Mesendoderm (in vitro differentiated cells): ENCODE measurements around the gene SPESP1.

Experiments used
- DNase-seq: peaks from one replicate; pipeline ENCODE4 v3.0.0; 2013
- H2AK5ac ChIP-seq: 2 replicates; pipeline ENCODE4 v1.6.1; 2013; ENCODE audit warnings: low read length, inconsistent platforms
- H2BK120ac ChIP-seq: 2 replicates; pipeline ENCODE4 v1.6.1; 2013; ENCODE audit warnings: low read depth, mild to moderate bottlenecking, low read length, moderate library complexity, mixed read lengths
- H2BK15ac ChIP-seq: replicated peaks from 2 replicates; pipeline ENCODE4 v1.6.1; 2013; ENCODE audit warnings: low read depth, mild to moderate bottlenecking, moderate library complexity
- H2BK5ac ChIP-seq: 2 replicates; pipeline ENCODE4 v1.6.1; 2013; ENCODE audit warnings: low read length, inconsistent platforms
- H3K18ac ChIP-seq: 2 replicates; pipeline ENCODE4 v1.6.1; 2013; ENCODE audit warnings: mild to moderate bottlenecking, low read length, mixed read lengths
- H3K23ac ChIP-seq: one replicate; pipeline ENCODE4 v1.6.1; 2013; ENCODE audit warnings: low read length
- H3K27ac ChIP-seq: 2 replicates; pipeline ENCODE4 v1.5.1; 2013; ENCODE audit warnings: low read depth, mild to moderate bottlenecking, inconsistent platforms, low read length, moderate library complexity
- H3K27me3 ChIP-seq: 2 replicates; pipeline ENCODE4 v1.6.1; 2013; ENCODE audit warnings: low read length, control low read depth, mild to moderate bottlenecking, inconsistent platforms; ENCODE audit not compliant: insufficient read depth, poor library complexity
- H3K36me3 ChIP-seq: 2 replicates; pipeline ENCODE4 v1.6.1; 2013; ENCODE audit warnings: low read length, inconsistent platforms; ENCODE audit not compliant: control insufficient read depth, insufficient read depth
- H3K4ac ChIP-seq: one replicate; pipeline ENCODE4 v1.6.1; 2013; ENCODE audit warnings: low read depth, mild to moderate bottlenecking, low read length, moderate library complexity
- H3K4me1 ChIP-seq: 2 replicates; pipeline ENCODE4 v1.6.1; 2013; ENCODE audit warnings: low read depth, low read length, inconsistent platforms; ENCODE audit not compliant: control insufficient read depth
- H3K4me2 ChIP-seq: 2 replicates; pipeline ENCODE4 v1.6.1; 2013; ENCODE audit warnings: low read length
- H3K4me3 ChIP-seq: 2 replicates; pipeline ENCODE4 v1.5.1; 2013; ENCODE audit warnings: mild to moderate bottlenecking, low read length
- H3K56ac ChIP-seq: one replicate; pipeline ENCODE4 v1.6.1; 2013; ENCODE audit warnings: low read length
- H3K79me1 ChIP-seq: 2 replicates; pipeline ENCODE4 v1.6.1; 2013; ENCODE audit warnings: low read length, inconsistent platforms
- H3K79me2 ChIP-seq: 2 replicates; pipeline ENCODE4 v1.6.1; 2013; ENCODE audit warnings: mild to moderate bottlenecking, low read length; ENCODE audit not compliant: control insufficient read depth, insufficient read depth
- H3K9ac ChIP-seq: 2 replicates; pipeline ENCODE4 v1.6.1; 2013; ENCODE audit warnings: low read length, inconsistent platforms
- H4K5ac ChIP-seq: one replicate; pipeline ENCODE4 v1.6.1; 2013; ENCODE audit warnings: low read length
- H4K8ac ChIP-seq: one replicate; pipeline ENCODE4 v1.6.1; 2013; ENCODE audit warnings: low read depth, mild to moderate bottlenecking, control low read depth, low read length, moderate library complexity
- WGBS: extraction: QIAGEN DNeasy Blood & Tissue Kit; methylation state at CpG from one replicate; pipeline ENCODE4 v1.1.7; 2013; ENCODE audit warnings: low lambda C conversion rate, missing lambda C conversion rate; ENCODE audit not compliant: insufficient coverage; ENCODE audit errors: extremely low coverage; 5-methylcytosine and 5-hydroxymethylcytosine counted together

SPESP1 gene

DNA sequence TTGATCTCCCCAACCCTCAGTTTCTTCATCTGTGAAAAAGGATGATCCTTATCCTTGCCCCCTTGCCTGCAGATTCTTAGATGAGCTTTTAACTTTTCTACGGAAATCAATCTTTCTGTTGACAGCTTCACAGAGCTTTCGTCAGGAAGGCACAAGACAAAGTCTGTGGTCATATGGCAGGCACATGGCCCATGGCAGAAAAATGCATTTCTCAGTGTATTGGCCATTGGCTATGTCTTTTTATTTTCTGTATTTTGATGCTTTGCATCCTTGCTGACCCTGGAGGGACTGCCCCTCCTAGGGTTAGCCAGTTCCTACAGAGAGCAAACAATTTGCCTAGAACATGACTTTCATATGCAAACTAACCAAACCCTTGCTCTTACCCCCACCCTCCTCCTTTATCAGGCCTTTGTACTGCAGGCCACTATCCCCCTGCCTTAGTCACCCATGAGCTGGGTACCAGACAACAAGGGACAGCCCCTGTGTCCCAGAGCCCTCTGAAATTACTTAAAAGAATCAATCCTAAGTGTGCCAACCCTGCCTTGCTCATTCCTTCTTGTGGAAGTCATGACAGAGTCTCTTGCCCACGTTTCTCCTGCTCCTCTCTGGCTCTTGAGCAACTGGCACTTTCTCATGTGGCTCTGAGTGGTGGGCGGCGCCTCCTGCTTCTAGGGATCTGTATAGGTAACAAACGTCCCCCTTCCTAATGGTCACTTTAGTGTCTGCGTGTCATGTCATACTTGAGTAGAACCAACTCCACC lies 60.1 kb downstream of the SPESP1 start:
- Histone ChIP-seq H3K4me3 (no peak overlapping the region), H3K79me2 (no peaks in the 10 kb centered on the region)
- DNase-seq, result no peak

DNA sequence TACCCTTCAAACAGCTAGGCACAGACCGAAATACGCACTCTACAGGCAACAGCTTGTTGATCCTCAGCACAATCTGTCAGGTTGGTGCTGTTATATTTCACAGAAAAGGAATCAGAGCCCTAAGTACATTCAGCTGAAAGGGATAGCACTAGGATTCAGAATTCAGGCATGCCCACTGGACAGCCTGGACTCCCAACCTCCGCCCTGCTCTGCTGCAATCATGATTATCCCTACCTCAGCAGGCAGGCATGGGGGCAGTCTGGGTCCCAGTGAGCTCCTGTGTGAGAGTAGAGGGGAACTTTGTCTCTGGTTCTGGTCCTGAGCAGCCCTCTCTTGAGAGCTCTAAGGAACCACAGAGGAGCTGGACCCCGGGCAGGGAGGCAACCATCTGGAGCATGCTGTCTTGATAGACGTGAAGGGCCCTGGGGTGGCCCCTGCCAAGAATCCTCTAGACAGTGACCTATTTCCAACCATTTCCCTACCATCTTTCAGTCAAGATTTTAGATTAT lies 60.7 kb downstream of the SPESP1 start:
- no peaks in the 10 kb centered on the region for H3K36me3 ChIP-seq
- H3K79me1 ChIP-seq, result no peaks in the 10 kb centered on the region
- H2BK15ac ChIP-seq, result no peak overlapping the region
- H4K8ac ChIP-seq, result no peak overlapping the region
- H2BK120ac ChIP-seq, result no peak overlapping the region
- H3K27ac ChIP-seq, result no peak overlapping the region
- no peak overlapping the region for H3K9ac ChIP-seq
- no peak overlapping the region for H3K4me2 ChIP-seq
- no peak overlapping the region for H3K23ac ChIP-seq
- H3K4me3 ChIP-seq, result no peak overlapping the region
- H3K18ac ChIP-seq, result no peak overlapping the region
- H3K4ac ChIP-seq, result no peak overlapping the region
- H3K79me2 ChIP-seq, result no peaks in the 10 kb centered on the region
- H3K56ac ChIP-seq, result no peak overlapping the region
- no peak overlapping the region for H2BK5ac ChIP-seq
- no peak overlapping the region for H4K5ac ChIP-seq
- no peak overlapping the region for H2AK5ac ChIP-seq
- peaks cover 2% of the 10 kb centered on the region for H3K4me1 ChIP-seq
- no peaks in the 10 kb centered on the region for H3K27me3 ChIP-seq
- no CpG with 5 or more reads among the region's 5 CpGs for WGBS
- DNase-seq, result no peak

More for the DNA sequence above, 60.1 kb downstream of the SPESP1 start:
- Histone ChIP-seq H3K79me1 (no peaks in the 10 kb centered on the region), H3K4me1 (peaks cover 2% of the 10 kb centered on the region), H2BK5ac (no peak overlapping the region), H2BK120ac (no peak overlapping the region), H3K56ac (no peak overlapping the region), H2BK15ac (no peak overlapping the region), H3K27me3 (no peaks in the 10 kb centered on the region), H3K4me2 (no peak overlapping the region), H3K23ac (no peak overlapping the region), H3K9ac (no peak overlapping the region), H4K8ac (no peak overlapping the region), H3K18ac (no peak overlapping the region), H2AK5ac (no peak overlapping the region), H3K36me3 (no peaks in the 10 kb centered on the region), H3K27ac (no peak overlapping the region), H4K5ac (no peak overlapping the region), H3K4ac (no peak overlapping the region)
- WGBS, result no CpG with 5 or more reads among the region's 7 CpGs

DNA sequence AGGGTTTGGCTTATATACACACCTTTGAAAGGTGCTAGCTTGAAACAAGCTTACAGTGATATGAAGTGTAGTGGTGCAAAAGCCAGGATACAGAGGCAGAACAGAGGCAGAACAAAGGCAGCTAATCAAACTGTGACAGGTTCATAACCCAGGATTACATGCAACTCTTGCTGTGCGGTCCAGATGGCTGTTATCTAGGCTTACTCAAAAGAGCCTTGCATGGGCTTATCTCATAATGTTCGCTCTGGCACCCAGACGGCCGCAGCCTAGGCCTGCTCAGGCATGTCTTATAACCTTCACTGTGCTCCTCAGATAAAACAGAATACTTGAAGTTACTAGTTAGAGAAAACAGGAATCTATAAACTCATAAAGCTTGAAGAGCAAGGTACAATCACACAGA lies 61.4 kb downstream of the SPESP1 start:
- no peak overlapping the region for H4K8ac ChIP-seq
- H3K27me3 ChIP-seq, result no peaks in the 10 kb centered on the region
- peaks cover 2% of the 10 kb centered on the region for H3K4me1 ChIP-seq
- H3K4ac ChIP-seq, result no peak overlapping the region
- DNase-seq, result peak; percentile 65
- no peak overlapping the region for H2BK120ac ChIP-seq
- H3K18ac ChIP-seq, result no peak overlapping the region
- no peak overlapping the region for H3K23ac ChIP-seq
- no CpG with 5 or more reads among the region's 4 CpGs for WGBS
- H3K79me1 ChIP-seq, result no peaks in the 10 kb centered on the region
- H3K56ac ChIP-seq, result no peak overlapping the region
- no peak overlapping the region for H3K27ac ChIP-seq
- no peak overlapping the region for H3K4me3 ChIP-seq
- H2BK5ac ChIP-seq, result no peak overlapping the region
- no peaks in the 10 kb centered on the region for H3K36me3 ChIP-seq
- H3K4me2 ChIP-seq, result no peak overlapping the region
- H3K79me2 ChIP-seq, result no peaks in the 10 kb centered on the region
- H3K9ac ChIP-seq, result no peak overlapping the region
- no peak overlapping the region for H2AK5ac ChIP-seq
- H2BK15ac ChIP-seq, result no peak overlapping the region
- no peak overlapping the region for H4K5ac ChIP-seq

- H3K79me2 ChIP-seq, result no peaks in the 10 kb centered on the region
- H2AK5ac ChIP-seq, result no peak overlapping the region
- no peak overlapping the region for H4K8ac ChIP-seq
- no peaks in the 10 kb centered on the region for H3K27me3 ChIP-seq
- H2BK5ac ChIP-seq, result no peak overlapping the region
- H3K4me2 ChIP-seq, result no peak overlapping the region
- no peak overlapping the region for H4K5ac ChIP-seq
- DNase-seq, result no peak
- H3K18ac ChIP-seq, result no peak overlapping the region
- no peak overlapping the region for H3K4ac ChIP-seq
- H3K79me1 ChIP-seq, result no peaks in the 10 kb centered on the region
- H2BK120ac ChIP-seq, result no peak overlapping the region
- no CpG with 5 or more reads among the region's 6 CpGs for WGBS
- H3K56ac ChIP-seq, result no peak overlapping the region
- H3K27ac ChIP-seq, result no peak overlapping the region
- H3K9ac ChIP-seq, result no peak overlapping the region
- H2BK15ac ChIP-seq, result no peak overlapping the region
- no peak overlapping the region for H3K23ac ChIP-seq
- no peak overlapping the region for H3K4me3 ChIP-seq
- peaks cover 2% of the 10 kb centered on the region for H3K4me1 ChIP-seq
- H3K36me3 ChIP-seq, result no peaks in the 10 kb centered on the region
These were observed 62.4 kb downstream of the SPESP1 start for GRCh38 chr15:68992696-68993095.

DNA sequence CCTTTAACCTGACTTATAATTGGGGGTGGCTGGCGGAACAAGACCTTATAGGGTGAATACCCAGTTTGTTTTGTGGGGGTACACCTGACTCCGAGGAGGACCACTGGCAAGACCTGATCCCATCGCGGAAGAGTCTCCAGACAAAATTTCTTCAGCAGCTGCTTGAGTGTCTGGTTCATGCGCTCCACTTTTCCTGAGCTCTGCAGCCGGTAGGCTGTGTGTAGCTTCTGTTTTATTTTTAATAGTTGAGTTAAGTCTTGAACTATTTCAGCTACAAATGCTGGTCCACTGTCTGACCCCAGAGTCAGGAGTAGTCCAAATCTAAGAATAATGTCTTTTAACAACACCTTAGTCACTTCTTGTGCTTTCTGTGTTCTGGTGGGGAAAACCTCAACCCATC lies 63.0 kb downstream of the SPESP1 start:
- Histone ChIP-seq H4K8ac (no peak overlapping the region), H2BK5ac (no peak overlapping the region), H3K79me1 (no peaks in the 10 kb centered on the region), H2BK15ac (no peak overlapping the region), H4K5ac (no peak overlapping the region), H3K36me3 (no peaks in the 10 kb centered on the region), H2AK5ac (no peak overlapping the region), H3K18ac (no peak overlapping the region), H3K9ac (no peak overlapping the region), H3K27me3 (no peaks in the 10 kb centered on the region), H3K4me3 (no peak overlapping the region), H2BK120ac (no peak overlapping the region), H3K56ac (no peak overlapping the region), H3K23ac (no peak overlapping the region), H3K4me2 (no peak overlapping the region), H3K4me1 (peaks cover 2% of the 10 kb centered on the region), H3K4ac (no peak overlapping the region), H3K79me2 (no peaks in the 10 kb centered on the region), H3K27ac (no peak overlapping the region)
- no peak for DNase-seq
- no CpG with 5 or more reads among the region's 6 CpGs for WGBS

DNA sequence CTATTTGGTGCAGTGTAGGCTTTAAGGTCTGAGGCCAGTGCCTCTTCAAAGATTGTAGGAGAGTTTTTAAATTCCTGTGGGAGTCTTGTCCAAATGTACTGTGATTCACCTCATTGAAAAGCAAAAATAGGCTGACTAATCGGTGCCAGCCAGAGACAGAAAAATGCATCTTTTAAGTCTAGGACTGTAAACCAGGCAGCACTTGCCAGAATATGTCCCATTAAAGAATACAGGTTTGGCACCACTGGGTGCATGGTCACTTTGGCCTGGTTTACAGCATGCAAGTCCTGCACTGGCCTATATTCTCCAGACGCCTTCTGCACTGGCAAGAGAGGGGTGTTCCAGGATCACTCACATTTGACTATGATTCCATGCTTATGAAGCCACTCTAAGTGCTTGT lies 63.8 kb downstream of the SPESP1 start:
- Histone ChIP-seq H3K27ac (no peak overlapping the region), H3K27me3 (no peaks in the 10 kb centered on the region), H2AK5ac (no peak overlapping the region), H3K4me1 (peaks cover 2% of the 10 kb centered on the region), H4K5ac (no peak overlapping the region), H3K79me1 (no peaks in the 10 kb centered on the region), H3K56ac (no peak overlapping the region), H3K9ac (no peak overlapping the region), H2BK15ac (no peak overlapping the region), H3K23ac (no peak overlapping the region), H4K8ac (no peak overlapping the region), H3K4ac (no peak overlapping the region), H2BK120ac (no peak overlapping the region), H2BK5ac (no peak overlapping the region), H3K4me3 (no peak overlapping the region), H3K18ac (no peak overlapping the region), H3K79me2 (no peaks in the 10 kb centered on the region), H3K4me2 (no peak overlapping the region), H3K36me3 (no peaks in the 10 kb centered on the region)
- WGBS, result no CpG with 5 or more reads among the region's 2 CpGs
- no peak for DNase-seq
